CD4-positive, alpha-beta T cell (primary cell): ENCODE results near the gene SELENOS. TPM values are rescaled to one million over a fixed set of nuclear protein-coding genes. Genes with fewer than 3 reads are reported as not detected.

ENCODE experiments used
- ATAC-seq: fragments of 200-7000 bp; cut with Tn5 transposase; one replicate; pipeline ENCODE4 v1.10.0; 2022; ENCODE audit warnings: mild to moderate bottlenecking; ENCODE audit not compliant: poor library complexity
- CTCF ChIA-PET: fragments of 350-600 bp; sonication (Branson Sonifier 250); formaldehyde crosslinking; loops from one replicate; lab custom pipeline; 2021; ENCODE audit warnings: antibody characterized with exemption, inconsistent platforms; lab: Charles Lee
- POLR2A ChIA-PET: fragments of 350-600 bp; sonication (Branson Sonifier 250); formaldehyde crosslinking; loops from one replicate; lab custom pipeline; 2021; ENCODE audit warnings: antibody characterized with exemption, inconsistent platforms; lab: Charles Lee
- DNase-seq, 14 experiments: peaks; one replicate each; pipeline ENCODE4 v3.0.0-alpha.2; 2013 to 2020; ENCODE audit warnings: mixed read lengths in 2 of 14
- H3K27ac ChIP-seq, 2 donors: one replicate each; pipeline versions ENCODE4 v1.5.1 to v1.7.0; 2013; ENCODE audit warnings: low read length in 2 of 2, low read depth in 1 of 2, mild to moderate bottlenecking in 1 of 2
- H3K27me3 ChIP-seq, 2 experiments: 1 replicate in 1 of 2; 2 replicates in 1 of 2; pipeline versions ENCODE4 v1.6.1 to v1.7.0; 2013; ENCODE audit warnings: low read length in 2 of 2, control low read depth in 1 of 2, mild to moderate bottlenecking in 1 of 2, moderate library complexity in 1 of 2; ENCODE audit not compliant: insufficient read depth in 2 of 2, control insufficient read depth in 1 of 2
- H3K36me3 ChIP-seq: one replicate; pipeline ENCODE4 v1.6.1; 2013; ENCODE audit warnings: low read length, control low read depth; ENCODE audit not compliant: insufficient read depth
- H3K4me1 ChIP-seq: one replicate; pipeline ENCODE4 v1.6.1; 2013; ENCODE audit warnings: low read length, control low read depth; ENCODE audit not compliant: insufficient read depth
- H3K4me3 ChIP-seq: one replicate; pipeline ENCODE4 v1.5.1; 2013; ENCODE audit warnings: mild to moderate bottlenecking, low read length, moderate library complexity
- H3K9me3 ChIP-seq, 2 experiments: 1 replicate in 1 of 2; 2 replicates in 1 of 2; pipeline versions ENCODE4 v1.6.1 to v1.7.0; 2013; ENCODE audit warnings: low read length in 2 of 2, mild to moderate bottlenecking in 2 of 2, control low read depth in 1 of 2, moderate library complexity in 1 of 2; ENCODE audit not compliant: control insufficient read depth in 1 of 2, insufficient read depth in 1 of 2
- H3K27ac Mint-ChIP-seq: one replicate; pipeline ENCODE4 v1.8.0; 2020; ENCODE audit warnings: mixed read lengths
- H3K27me3 Mint-ChIP-seq: one replicate; pipeline ENCODE4 v1.8.0; 2021; ENCODE audit warnings: mixed read lengths
- H3K36me3 Mint-ChIP-seq: one replicate; pipeline ENCODE4 v1.8.0; 2021; ENCODE audit warnings: low read depth, mixed read lengths
- H3K4me1 Mint-ChIP-seq: one replicate; pipeline ENCODE4 v1.8.0; 2021; ENCODE audit warnings: low read depth, mixed read lengths
- H3K4me3 Mint-ChIP-seq: one replicate; pipeline ENCODE4 v1.8.0; 2020; ENCODE audit warnings: mild to moderate bottlenecking, mixed read lengths
- H3K9me3 Mint-ChIP-seq: one replicate; pipeline ENCODE4 v1.8.0; 2020; ENCODE audit warnings: mixed read lengths
- intact Hi-C, 2 experiments: fragments of 100-400 bp; cut with DNase I in 1 of 2; cut with micrococcal nuclease in 1 of 2; formaldehyde crosslinking; loops; one replicate each; pipeline versions ENCODE4 v1.15.1 to v1.9.0; 2023 to 2025; cut with DNase I, micrococcal nuclease
- total RNA-seq, 174 experiments: library from RNA in 2 of 174; stranded (reverse) in 2 of 174; gene quantifications; one replicate each; pipeline ENCODE4 v1.2.3 and lab custom pipeline; 2021 to 2026
- TF ChIP-seq, protein P1 (sequence below): fragments of 200-600 bp; IDR thresholded peaks from one replicate; pipeline ENCODE4 v1.8.0; 2022; ENCODE audit warnings: antibody characterized with exemption, mild to moderate bottlenecking

Gene SELENOS
- total RNA-seq, 2 experiments from 2014 or later = 41.7 to 48.5 TPM

- Mint-ChIP-seq H3K27me3 (no peaks in the 10 kb centered on the region), H3K9me3 (no peaks in the 10 kb centered on the region), H3K4me3 (peak overlapping the region; percentile 100), H3K27ac (peak overlapping the region; percentile 87), H3K36me3 (peaks cover 11% of the 10 kb centered on the region), H3K4me1 (peaks cover 31% of the 10 kb centered on the region)
- Histone ChIP-seq H3K36me3 (no peaks in the 10 kb centered on the region), H3K27ac (no peak overlapping the region), H3K4me1 (peaks cover 18% of the 10 kb centered on the region), H3K27me3 (no peaks in the 10 kb centered on the region), H3K9me3 (no peaks in the 10 kb centered on the region), H3K4me3 (peak overlapping the region; percentile 52)
- CTCF ChIA-PET = interaction anchor here (1.7 to 3.3 kb wide), 2 partner anchors 12 to 389 kb away, joined by 5 to 20 read pairs; no protein-coding TSS in a partner anchor
- POLR2A ChIA-PET = interaction anchor here (0.6 to 3.3 kb wide), 3 partner anchors 11 to 33 kb away, joined by 3 to 43 read pairs (median 6); no protein-coding TSS in a partner anchor
- no peak for ATAC-seq
- no peak for DNase-seq
- intact Hi-C loops = loop anchor here (2.0 to 10.0 kb wide), 4 partner anchors 24 to 1328 kb away; partner anchors contain the start of genes ASB7 (in 1 of the 2), LINS1 (in 1 of the 2) and SELENOS (in 1 of the 2)
- TF ChIP-seq, protein P1, sequence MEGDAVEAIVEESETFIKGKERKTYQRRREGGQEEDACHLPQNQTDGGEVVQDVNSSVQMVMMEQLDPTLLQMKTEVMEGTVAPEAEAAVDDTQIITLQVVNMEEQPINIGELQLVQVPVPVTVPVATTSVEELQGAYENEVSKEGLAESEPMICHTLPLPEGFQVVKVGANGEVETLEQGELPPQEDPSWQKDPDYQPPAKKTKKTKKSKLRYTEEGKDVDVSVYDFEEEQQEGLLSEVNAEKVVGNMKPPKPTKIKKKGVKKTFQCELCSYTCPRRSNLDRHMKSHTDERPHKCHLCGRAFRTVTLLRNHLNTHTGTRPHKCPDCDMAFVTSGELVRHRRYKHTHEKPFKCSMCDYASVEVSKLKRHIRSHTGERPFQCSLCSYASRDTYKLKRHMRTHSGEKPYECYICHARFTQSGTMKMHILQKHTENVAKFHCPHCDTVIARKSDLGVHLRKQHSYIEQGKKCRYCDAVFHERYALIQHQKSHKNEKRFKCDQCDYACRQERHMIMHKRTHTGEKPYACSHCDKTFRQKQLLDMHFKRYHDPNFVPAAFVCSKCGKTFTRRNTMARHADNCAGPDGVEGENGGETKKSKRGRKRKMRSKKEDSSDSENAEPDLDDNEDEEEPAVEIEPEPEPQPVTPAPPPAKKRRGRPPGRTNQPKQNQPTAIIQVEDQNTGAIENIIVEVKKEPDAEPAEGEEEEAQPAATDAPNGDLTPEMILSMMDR = no peak
Observed at GRCh38 chr15:101252836-101253235, 24.4 kb downstream of the SELENOS start.

GRCh38 chr15:101251830-101252820 is 25.2 kb downstream of the SELENOS start, which contains the start of gene CHSY1:
CHSY1 (minus strand) TSS chr15:101252048; CDS start chr15:101251456, 592 bp downstream.
- peak within 1 kb of the TSS; percentile 89 for H3K27ac Mint-ChIP-seq
- H3K36me3 ChIP-seq = no peaks in the 10 kb centered on the region
- H3K27ac ChIP-seq = no peak within 1 kb of the TSS
- ATAC-seq (peak; percentile 75), DNase-seq (peak; percentile 61 to 93 (median 76))
- H3K27me3 Mint-ChIP-seq = no peaks in the 10 kb centered on the region
- H3K36me3 Mint-ChIP-seq = peaks cover 11% of the 10 kb centered on the region
- ChIA-PET CTCF (interaction anchor here (0.7 to 3.3 kb wide), 6 partner anchors 11 to 400 kb away, joined by 3 to 20 read pairs (median 4); no protein-coding TSS in a partner anchor), POLR2A (interaction anchor here (0.6 to 3.3 kb wide), 14 partner anchors 11 to 631 kb away, joined by 3 to 43 read pairs (median 4); partner anchors contain the start of gene SNRPA1)
- intact Hi-C loops = loop anchor here (2.0 to 10.0 kb wide), 4 partner anchors 25 to 1327 kb away; partner anchors contain the start of genes ASB7 (in 1 of the 2), LINS1 (in 1 of the 2) and SELENOS (in 1 of the 2)
- peak within 1 kb of the TSS; percentile 66 for H3K4me3 ChIP-seq
- TF ChIP-seq, protein P1 = no peak
- H3K4me1 Mint-ChIP-seq = peaks cover 38% of the 10 kb centered on the region
- H3K4me1 ChIP-seq = peaks cover 25% of the 10 kb centered on the region
- no peaks in the 10 kb centered on the region for H3K9me3 ChIP-seq
- peak within 1 kb of the TSS; percentile 100 for H3K4me3 Mint-ChIP-seq
- H3K27me3 ChIP-seq = no peaks in the 10 kb centered on the region
- H3K9me3 Mint-ChIP-seq = no peaks in the 10 kb centered on the region
